ENCODE measurements around the gene DAGLA.

Gene DAGLA

GRCh38 chr11:61688365-61689163 lies 8.4 kb downstream of the DAGLA start:
- peak; percentile 91 for DNase-seq (ENCODE audit: low read depth in 1 of 2, low spot score in 1 of 2)
- no peak for TF ChIP-seq JUND (IDR thresholded peaks at IDR 0.05; ENCODE audit: low read depth)
- in situ Hi-C loops (cut with HindIII; ENCODE audit: low pct_unique_long_range_greater_than_20kb, low sequenced_read_pairs), result no loop called here

DNA sequence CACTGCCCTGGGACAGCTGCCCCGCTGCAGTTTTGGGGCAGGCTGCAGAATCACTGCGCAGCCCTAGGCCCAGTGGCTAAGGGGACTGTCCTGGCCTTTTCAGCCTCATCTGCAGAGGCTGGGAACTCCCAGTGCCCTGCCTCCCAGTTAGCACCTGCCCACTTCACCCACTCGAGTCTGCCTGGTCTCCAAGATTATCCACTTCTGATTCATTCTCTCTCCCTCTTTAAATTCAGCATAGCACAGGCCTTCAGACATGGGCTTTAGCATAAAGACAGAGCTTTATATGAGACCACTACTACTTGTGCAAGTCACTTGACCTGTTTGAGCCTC lies 8.9 kb downstream of the DAGLA start:
- DNase-seq (ENCODE audit: low read depth in 1 of 2, low spot score in 1 of 2), result no peak
- in situ Hi-C loops (cut with HindIII; ENCODE audit: low pct_unique_long_range_greater_than_20kb, low sequenced_read_pairs), result no loop called here
- TF ChIP-seq JUND (IDR thresholded peaks at IDR 0.05; ENCODE audit: low read depth), result no peak

DNA sequence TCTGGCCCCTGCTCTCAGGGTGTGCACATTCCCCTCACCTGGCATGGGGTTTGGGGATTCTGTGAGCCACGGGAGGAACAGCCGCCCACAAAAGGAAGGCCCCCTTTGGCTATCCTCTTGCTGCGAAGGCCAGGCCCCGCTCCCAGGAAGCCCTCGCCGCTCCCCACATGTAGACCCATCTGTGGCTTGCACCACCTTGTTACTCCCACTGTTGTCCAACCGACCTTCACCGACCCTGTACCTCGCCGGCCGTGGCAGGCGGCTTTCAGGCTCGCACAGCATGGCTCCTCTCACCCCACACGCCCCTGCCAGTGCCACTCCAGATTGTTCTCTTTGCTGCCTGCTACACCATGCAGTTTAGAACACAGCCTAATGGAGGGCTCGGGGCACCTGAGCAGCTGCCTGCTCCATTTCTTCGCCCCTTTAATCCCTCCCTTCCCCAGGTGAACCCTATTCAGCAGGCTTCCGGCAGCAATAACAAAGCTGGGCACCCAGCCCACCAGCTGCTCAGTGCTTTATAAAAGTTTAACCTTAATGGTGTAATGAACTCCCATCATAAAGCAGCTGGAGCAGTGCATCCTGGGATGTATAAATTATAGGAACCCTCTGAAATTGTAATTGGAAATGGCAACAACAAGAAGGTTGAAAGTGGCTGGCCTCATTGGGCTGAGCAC lies 10.7 kb downstream of the DAGLA start:
- DNase-seq (ENCODE audit: low read depth in 1 of 2, low spot score in 1 of 2), result no peak
- no peak for TF ChIP-seq JUND (IDR thresholded peaks at IDR 0.05; ENCODE audit: low read depth)
- in situ Hi-C loops (cut with HindIII; ENCODE audit: low pct_unique_long_range_greater_than_20kb, low sequenced_read_pairs), result no loop called here

DNA sequence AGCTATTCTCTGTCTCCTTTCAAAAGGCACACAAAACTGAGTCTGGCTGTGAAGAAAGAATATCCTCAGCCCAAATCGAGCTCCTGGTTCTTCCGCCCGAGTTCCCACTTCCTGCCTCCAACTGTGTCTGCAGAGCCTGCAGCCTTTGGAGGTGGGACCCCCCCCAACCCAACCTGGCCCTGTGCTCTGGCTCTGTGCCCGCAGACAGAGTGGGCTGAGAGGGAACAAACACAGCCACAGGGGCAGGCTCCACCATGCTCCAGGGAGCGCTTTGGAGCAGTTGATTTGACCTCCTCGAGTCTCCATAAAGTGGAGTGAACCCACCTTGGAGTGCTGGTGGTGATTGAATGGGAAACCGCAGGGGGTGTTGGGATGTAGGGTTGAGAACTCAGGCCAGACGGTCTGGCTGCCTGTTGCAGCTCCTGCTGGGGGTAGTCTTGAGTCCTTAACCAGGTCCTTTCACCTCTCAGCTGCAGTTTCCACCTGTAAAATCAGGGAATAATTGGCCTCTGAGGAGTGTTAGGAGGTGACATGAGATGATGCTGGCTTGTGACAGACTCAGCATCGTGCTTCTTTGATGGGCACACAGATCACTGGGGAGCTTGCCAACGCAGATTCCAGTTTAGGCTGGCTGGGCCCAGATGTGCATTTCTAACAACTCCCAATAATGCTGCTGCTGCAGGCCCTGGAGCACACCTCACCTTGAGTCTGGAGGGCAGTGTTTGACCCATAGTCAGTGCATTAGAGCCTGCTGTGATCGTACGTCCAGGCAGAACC lies 11.4 kb downstream of the DAGLA start:
- in situ Hi-C loops (cut with HindIII; ENCODE audit: low pct_unique_long_range_greater_than_20kb, low sequenced_read_pairs), result no loop called here
- no peak for TF ChIP-seq JUND (IDR thresholded peaks at IDR 0.05; ENCODE audit: low read depth)

DNA sequence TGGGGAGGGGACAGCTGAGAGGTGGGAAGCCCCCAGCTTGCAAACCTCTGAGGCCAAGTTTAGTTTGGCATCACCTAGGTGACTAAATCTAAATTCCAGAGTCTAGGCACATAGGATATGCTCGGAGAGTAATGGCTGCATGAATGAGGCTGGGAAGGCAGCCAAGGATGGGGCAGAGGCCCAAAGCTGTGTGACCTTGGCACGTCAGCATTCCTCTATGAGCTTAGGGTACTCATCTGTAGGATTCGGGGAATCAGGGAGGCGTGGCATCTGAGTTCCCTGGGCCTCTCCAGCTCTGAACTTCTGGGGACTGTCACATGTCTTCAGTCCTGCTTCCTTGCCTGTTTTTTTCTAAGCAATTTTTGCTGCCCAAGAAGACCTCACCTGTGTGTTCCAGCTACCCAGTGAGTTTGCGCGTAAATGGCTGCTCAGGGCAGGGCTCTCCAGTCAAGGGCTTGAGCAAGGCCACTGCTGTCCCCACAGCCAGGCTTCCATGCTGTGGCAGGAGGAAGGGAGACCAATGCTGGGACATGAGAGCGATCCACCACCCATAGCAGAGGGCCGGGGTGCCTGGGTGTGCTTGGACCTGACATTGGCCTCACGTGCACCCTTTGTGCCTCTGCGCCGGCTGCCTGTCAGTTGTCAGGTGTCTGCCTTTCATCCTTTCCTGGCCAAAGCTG lies 13.9 kb downstream of the DAGLA start:
- in situ Hi-C loops (cut with HindIII; ENCODE audit: low pct_unique_long_range_greater_than_20kb, low sequenced_read_pairs), result no loop called here
- DNase-seq (ENCODE audit: low read depth in 1 of 2, low spot score in 1 of 2), result no peak
- TF ChIP-seq JUND (IDR thresholded peaks at IDR 0.05; ENCODE audit: low read depth), result no peak

More for the DNA sequence above, 11.4 kb downstream of the DAGLA start:
- DNase-seq (ENCODE audit: low read depth in 1 of 2, low spot score in 1 of 2), result no peak

DNA sequence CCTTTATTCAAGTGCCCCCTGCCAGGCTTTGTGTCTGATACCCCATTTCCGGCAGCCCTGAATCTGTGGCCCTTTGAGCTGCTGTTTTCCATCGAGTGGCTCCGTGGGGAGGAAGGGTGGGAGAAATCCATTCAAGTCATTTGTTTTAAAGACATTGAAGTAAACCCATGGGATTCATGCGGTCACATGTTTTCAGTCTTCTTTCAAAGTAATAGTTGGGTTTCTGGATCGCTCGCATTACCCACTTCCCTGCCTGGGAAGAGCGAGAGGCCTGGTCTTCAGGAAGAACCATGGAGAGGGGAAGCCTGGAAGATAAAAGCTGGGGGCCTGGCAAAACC lies 14.4 kb downstream of the DAGLA start:
- TF ChIP-seq JUND (IDR thresholded peaks at IDR 0.05; ENCODE audit: low read depth), result no peak
- no peak for DNase-seq (ENCODE audit: low read depth in 1 of 2, low spot score in 1 of 2)
- in situ Hi-C loops (cut with HindIII; ENCODE audit: low pct_unique_long_range_greater_than_20kb, low sequenced_read_pairs), result no loop called here

- DNase-seq (ENCODE audit: low read depth in 1 of 2, low spot score in 1 of 2), result peak; percentile 75 to 98
- TF ChIP-seq JUND (IDR thresholded peaks at IDR 0.05; ENCODE audit: low read depth), result no peak
- in situ Hi-C loops (cut with HindIII; ENCODE audit: low pct_unique_long_range_greater_than_20kb, low sequenced_read_pairs), result no loop called here
Observed at GRCh38 chr11:61694946-61695706, 14.9 kb downstream of the DAGLA start.

- peak; percentile 81 to 98 for DNase-seq (ENCODE audit: low read depth in 1 of 2, low spot score in 1 of 2)
- in situ Hi-C loops (cut with HindIII; ENCODE audit: low pct_unique_long_range_greater_than_20kb, low sequenced_read_pairs), result no loop called here
- TF ChIP-seq JUND (IDR thresholded peaks at IDR 0.05; ENCODE audit: low read depth), result no peak
Observed at GRCh38 chr11:61695917-61696316, 15.7 kb downstream of the DAGLA start.

DNA sequence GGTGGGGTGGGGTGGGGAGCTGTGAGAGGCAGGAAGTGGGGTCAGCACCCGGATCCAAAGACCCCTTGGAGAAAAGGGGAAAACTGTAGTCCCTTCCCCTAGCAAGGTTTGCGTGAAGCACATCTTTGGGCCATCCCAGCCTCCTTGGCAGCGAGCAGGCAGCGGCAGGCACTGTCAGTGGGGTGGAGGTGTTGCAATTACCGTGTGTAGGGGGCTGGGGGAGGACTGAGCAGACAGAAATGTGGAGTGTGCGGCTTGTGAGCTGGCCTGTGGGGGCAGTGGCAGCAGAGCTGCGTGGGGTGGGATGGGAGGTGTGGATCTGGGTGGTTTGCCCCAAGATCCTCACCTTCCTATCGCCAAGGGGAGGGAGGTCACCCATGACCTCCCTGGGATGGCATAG lies 16.4 kb downstream of the DAGLA start:
- peak in 1 of 2 experiments; percentile 76 for DNase-seq (ENCODE audit: low read depth in 1 of 2, low spot score in 1 of 2)
- in situ Hi-C loops (cut with HindIII; ENCODE audit: low pct_unique_long_range_greater_than_20kb, low sequenced_read_pairs), result no loop called here
- TF ChIP-seq JUND (IDR thresholded peaks at IDR 0.05; ENCODE audit: low read depth), result no peak

- peak; percentile 73 to 100 for DNase-seq (ENCODE audit: low read depth in 1 of 2, low spot score in 1 of 2)
- in situ Hi-C loops (cut with HindIII; ENCODE audit: low pct_unique_long_range_greater_than_20kb, low sequenced_read_pairs), result no loop called here
- no peak; the same call in 1 of the 2 replicates for TF ChIP-seq JUND (IDR thresholded peaks at IDR 0.05; ENCODE audit: low read depth)
Observed at GRCh38 chr11:61697078-61697502, 16.9 kb downstream of the DAGLA start.

GRCh38 chr11:61697764-61698163 lies 17.6 kb downstream of the DAGLA start:
- in situ Hi-C loops (cut with HindIII; ENCODE audit: low pct_unique_long_range_greater_than_20kb, low sequenced_read_pairs), result no loop called here
- no peak for TF ChIP-seq JUND (IDR thresholded peaks at IDR 0.05; ENCODE audit: low read depth)
- no peak for DNase-seq (ENCODE audit: low read depth in 1 of 2, low spot score in 1 of 2)

All from T47D (cell line).